SHP77 (cell line): ENCODE results near the gene ZSCAN5A.
A peak's percentile ranks its signal among the peaks of the same experiment; 100 is the strongest.
"Not testable (repeated sequence)": the region's sequence is repeated elsewhere in the genome, so short reads cannot be mapped to it uniquely, and the experiment has no call there.

Source experiments
- DNase-seq, 2 experiments: peaks; one replicate each; lab custom pipeline; 2025; lab: John Stamatoyannopoulos, UW

ZSCAN5A gene

DNA sequence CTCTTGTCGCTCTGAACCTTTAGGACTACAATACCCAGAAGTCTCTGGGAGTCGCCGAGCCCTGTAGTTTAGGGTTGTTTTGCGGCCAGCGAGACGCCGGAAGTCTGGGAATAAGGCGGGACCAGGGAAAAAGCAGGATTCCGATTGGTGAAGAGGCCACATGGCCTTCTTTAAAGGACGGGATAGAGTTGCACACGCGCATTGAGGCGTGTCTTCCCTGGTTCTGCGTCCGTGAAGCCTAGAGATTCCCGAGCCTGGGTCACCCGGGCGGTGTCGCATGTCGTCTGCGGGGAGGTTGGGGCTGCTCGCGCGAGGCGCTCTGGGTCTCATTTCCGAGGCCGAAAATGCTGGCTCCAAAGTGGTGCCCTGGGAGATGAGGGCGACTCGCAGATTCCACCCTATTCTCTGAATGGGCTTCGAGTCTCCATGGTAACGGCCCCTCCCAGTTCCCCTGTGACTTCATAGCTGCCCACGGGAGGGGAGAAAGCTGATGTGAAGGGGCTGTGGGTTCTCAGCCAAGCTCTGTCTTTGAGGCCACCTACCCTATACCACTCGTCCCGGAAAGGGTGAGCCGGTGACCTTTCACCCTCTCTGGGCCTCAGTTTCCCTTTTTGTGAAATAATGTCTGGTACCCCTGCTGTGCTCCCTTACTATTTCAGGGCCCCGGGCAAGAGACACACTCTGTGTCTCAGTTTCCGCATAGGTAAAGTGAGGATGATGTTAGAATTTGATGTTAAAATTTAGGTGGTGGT lies 614 bp upstream of the ZSCAN5A start:
- DNase-seq, result peak; percentile 93 to 95

DNA sequence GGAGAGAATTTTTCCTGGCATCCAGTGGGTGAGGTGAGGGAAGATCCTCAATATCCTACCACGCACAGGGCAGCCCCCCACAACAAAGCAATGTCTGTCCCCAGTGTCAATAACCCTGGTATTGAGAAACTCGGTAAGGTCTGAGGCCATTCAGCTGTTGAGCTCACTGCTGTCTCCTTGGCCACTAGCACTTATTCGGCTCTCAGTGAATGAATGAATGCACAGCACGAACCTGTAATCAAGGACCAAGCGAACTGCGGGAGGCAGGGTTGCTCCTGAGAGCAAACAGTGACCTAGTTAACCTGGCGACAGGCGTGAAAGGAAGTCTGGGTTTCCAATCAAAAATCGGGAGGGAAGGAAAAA lies 640 bp downstream of the ZSCAN5A start:
- peak; percentile 23 to 34 for DNase-seq

DNA sequence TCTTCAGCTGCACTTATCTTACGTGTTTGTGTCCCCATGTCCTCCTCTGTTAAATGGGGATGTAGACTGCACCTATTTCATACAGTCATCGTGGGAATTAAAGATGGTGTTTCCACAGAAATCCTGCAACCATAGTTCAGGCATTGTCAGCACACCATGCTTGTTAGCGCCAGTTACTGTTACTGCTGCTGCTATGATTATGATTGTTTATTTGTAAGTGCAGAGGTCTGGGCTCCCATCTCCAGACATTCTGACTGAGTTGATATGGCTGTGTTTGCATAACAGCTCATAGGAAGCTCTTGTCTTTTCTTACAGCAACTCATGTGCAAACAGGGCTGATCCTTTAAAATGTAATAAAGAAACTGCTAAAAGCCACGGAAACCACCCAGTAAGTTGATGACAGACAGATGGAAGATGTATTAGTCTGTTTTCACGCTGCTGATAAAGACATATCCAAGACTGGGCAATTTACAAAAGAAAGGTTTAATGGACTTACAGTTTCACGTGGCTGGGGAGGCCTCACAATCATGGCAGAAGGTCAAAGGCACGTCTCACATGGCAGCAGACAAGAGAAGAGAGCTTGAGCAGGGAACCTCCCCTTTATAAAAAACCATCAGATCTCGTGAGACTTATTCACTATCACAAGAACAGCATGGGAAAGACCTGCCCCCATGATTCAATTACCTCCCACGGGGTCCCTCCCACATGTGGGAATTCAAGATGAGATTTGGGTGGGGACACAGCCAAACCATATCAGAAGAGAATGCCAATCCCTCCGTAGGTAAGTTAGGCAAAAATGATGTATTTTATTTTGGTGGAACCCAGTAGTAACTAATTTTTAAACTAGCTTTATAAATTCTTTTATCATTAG lies 1.6 kb downstream of the ZSCAN5A start:
- no peak for DNase-seq

DNA sequence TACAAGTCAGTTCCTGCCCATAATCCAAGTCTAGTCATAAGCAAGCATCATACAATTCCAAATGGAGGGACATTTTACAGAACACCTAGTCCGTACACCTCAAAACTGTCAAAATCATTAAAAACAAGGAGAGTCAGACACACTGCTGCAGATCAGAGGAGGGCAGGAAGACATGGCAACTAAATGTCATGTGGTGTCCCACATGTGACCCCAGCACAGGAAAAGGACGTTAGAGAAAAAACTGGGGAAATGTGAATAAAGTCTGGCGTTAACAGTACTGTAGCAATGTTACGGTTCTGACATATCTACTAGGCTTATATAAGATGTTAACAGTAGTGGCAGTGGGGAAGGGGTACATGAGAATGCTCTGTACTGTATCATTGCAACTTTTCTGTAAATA lies 2.3 kb downstream of the ZSCAN5A start:
- no peak for DNase-seq

DNA sequence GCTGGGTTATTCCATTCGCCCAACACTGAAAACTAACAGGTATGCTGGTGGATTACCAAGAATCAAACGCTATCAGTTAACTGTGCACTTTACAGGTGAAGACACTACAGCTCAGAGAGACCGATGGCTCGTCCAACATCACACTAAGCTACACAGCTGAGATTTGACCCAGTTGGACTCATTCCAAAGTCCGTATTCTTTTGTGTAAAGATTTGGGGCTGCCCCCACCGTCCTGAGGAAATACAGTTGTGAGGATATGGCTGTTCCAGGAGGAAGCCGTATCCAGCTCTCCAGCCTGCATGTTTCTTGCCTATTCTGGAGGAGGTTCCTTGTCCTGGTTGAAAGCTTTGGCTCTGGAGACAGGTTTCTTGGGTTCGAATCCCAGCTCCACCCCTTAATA lies 4.2 kb downstream of the ZSCAN5A start:
- DNase-seq, result no peak

DNA sequence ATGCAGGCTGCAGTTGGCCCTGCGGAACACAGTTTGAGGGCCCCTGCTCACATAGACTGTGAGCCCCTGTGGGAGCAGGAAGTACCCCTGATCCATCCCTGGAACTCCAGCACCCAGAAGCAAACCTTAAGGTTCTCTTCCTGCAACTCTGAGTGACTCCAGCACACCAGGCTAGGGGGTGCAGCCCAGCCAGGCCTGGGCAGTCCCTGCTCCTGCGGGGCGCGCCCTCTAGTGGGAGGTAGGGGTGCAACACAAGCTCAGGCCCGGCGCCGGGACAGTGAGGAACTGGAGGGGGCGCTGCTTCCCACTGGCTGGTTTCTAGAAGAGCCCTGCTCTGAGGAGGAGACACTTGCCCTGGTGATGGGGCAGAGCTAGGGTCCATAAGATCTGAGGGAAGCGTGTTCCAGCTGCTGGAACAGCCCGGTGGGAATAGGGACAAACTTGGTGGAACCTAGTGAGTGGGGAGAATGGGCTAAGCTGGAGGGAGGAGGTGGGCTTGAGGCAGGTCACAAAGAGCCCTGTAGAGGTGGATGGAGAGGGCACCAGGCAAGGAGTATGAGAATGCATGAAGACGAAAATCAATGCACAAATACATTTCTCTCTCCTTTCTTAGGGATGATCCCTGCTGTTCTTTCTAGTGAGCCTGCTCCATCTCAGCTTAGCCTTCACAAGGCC lies 5.0 kb downstream of the ZSCAN5A start:
- peak; percentile 13 to 22 for DNase-seq

DNA sequence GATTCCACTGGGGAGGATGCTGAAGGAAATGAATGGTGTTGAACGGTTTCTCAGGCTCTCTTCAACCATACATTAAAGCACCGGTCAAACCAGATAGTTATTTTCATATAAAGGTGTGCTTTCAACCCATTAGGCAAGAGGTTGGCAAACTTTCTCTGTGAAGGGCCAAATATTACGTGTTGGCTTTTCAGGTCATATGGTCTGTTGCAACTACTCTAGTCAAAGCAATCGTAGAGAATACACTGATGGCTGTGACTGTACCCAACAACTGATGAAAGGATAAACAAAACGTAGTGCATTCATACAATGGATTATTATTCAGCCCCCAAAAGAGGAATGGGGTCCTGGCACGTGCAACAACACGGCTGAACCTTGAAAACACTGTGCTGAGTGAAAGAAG lies 5.8 kb downstream of the ZSCAN5A start:
- no peak for DNase-seq

DNA sequence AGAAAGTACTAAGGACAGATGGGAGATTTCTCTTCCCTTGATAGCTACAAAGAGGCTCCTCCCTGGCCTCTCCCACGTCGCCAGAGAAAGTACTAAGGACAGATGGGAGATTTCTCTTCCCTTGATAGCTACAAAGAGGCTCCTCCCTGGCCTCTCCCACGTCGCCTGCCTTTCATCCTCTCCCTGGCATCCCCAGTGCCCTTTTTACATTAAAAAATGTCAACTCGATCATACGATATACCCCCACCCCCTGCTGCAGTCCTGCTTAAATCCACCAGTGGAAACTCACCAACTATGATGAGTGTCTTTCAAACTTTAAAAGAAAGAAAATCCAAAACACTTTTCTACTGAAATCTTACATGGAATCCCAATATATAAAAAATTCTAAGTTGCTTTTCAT lies 7.6 kb downstream of the ZSCAN5A start:
- DNase-seq, result not testable (repeated sequence)

DNA sequence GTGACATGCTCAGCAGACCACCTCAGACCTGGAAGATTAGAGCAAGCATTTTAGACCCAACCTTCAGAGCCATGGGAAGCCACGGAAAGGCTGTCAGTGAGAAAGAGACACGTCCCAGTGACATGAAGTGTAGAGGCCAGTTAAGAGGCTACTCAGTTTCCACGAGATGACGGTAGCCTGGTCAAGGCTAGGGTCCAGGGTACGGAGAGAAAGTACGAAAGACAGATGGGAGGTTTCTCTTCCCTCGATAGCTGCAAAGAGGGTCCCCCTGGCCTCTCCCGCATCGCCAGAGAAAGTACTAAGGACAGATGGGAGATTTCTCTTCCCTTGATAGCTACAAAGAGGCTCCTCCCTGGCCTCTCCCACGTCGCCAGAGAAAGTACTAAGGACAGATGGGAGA lies 8.6 kb downstream of the ZSCAN5A start:
- DNase-seq, result no peak

DNA sequence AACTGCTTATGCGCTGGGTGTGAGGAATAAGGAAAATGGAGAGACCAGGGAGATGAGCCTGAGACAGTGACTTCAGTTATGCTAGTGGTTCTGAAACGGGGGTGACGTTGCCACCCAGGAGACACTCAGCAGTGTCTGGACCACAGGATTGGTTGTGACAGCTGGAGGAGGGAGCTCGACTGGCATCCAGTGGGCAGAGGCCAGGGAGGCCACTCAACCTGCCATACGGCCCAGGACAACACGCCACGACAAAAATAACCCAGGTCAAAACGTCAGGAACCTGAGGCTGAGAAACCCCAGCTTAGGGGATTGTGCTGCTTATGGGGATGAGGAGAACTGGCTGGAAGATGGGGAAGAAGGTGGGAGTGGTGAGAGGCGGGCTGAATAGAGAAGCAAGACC lies 10.4 kb downstream of the ZSCAN5A start:
- DNase-seq, result no peak

DNA sequence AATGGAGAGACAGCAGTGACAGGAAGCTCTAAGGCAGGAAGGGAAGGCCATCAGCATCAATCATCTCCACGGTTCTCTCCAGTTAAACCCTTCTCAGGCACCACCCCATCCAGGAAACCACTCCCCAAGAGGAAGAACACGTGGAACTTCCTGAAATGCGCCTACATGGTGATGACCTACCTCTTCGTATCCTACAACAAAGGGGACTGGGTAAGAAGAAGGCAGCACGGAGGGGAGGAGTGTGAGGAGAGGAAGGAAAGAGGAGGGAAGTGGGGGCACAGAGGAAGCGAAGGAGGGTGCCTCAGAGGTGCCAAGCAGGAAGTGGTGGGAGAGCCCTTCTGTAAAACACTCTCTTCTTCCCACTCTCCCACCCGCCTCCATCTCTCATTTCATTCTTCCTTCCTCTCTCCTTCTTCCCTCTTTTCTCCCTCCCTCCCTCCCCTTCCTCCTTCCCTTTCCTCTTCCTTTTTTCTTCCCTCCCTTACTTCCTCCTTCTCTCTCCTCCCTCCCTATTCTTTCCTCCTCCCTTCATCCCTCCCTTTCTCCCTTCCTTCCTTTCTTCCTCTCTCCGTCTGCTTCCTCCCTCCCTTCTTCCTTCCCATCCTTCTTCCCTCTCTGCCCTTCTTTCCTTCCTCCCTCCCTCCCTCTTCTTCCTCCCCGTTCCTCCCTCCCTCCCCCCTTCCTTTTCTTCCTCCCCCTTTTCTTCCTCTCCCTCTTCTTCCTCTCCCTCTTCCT lies 12.6 kb downstream of the ZSCAN5A start:
- DNase-seq, result no peak

DNA sequence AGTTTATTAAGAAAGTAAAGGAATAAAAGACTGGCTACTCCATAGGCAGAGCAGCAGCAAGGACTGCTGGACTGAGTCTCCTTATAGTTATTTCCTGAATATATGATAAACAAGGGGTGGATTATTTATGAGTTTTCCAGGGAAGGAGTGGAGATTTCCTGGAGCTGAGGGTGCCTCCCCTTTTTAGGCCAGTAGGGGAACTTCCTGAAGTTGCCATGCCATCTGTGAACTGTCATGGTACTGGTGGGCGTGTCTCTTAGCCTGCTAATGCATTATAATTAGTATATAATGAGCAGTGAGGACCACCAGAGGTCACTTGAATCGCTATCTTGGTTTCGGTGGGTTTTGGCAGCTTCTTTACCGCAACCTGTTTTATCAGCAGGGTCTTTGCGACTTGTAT lies 13.5 kb downstream of the ZSCAN5A start:
- no peak for DNase-seq

DNA sequence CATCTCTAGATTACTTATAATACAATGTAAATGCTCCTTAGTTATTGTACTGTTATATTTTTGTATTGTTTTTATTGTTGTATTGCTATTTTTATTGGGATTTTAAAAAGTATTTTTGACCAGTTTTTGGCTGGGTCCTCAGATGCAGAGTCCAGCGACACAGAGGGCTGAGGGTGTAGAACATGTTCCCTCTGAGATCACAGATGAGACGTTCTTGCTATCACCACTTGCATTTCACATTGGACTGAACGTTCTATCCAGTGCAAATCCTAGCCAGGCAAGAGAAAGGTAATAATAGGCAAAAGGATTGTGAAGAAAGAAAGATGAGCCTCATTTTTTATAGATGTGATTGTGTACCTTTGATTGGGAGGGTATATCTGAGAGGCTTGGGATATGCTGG lies 15.0 kb downstream of the ZSCAN5A start:
- no peak for DNase-seq

DNA sequence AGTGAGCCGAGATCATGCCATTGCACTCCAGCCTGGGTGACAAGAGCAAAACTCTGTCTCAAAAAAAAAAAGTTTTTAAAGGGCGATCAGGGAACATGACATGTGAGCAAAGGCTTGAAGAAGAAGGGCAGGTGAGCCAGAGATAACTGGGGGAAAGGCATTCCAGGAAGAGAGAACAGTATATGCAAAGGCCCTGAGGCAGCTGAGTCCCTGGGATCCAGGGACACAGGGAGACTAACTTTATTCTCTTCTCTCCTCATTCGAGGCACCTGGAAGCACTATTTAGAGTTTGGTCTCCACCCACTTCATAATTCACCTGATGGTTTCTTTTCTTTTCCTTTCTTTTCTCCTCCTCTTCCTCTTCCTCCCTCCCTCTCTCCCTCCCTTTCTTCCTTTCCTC lies 17.6 kb downstream of the ZSCAN5A start:
- no peak for DNase-seq

DNA sequence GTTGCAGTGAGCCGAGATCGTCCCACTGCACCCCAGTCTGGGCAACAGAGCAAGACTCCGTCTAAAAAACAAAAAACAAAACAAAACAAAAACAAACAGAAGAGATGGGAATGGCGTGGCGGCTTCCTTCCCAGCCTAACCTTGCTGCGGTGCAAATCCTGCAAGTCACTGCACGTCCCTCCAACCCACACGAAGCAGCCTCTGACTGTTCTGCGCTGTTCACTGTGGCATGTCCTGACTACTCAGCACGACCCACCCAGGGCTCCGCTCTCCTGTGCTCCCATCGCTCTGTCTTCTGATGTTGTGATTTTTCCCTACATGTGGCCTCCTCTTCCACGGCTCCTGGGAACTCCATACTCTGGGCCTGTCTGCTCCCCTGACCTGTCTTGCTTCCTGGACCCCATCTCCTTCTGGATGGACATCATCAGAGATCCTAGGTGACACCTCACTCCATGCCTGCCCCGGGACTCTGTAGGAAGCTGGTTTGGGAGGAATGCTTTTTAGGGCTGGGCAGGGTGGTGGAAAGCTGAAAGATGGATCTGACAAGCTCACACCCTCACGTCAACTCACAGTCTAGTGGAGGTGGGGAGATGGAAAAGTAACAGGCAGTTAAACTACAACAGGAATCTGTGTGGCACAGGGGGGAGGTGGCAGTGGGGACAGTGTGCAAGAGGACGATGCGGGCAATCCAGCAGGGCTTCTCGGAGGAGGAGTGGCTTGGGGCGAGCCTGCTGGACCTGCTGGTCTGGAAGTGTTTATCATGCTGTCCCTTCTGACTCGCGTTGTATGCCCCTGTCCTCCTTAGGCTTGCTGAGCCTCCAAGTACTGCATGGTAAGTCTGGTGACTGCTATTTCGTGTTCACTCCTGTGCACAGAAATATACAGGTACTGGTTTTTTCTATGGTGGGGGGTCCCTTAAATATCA lies 18.8 kb downstream of the ZSCAN5A start:
- DNase-seq, result no peak

DNA sequence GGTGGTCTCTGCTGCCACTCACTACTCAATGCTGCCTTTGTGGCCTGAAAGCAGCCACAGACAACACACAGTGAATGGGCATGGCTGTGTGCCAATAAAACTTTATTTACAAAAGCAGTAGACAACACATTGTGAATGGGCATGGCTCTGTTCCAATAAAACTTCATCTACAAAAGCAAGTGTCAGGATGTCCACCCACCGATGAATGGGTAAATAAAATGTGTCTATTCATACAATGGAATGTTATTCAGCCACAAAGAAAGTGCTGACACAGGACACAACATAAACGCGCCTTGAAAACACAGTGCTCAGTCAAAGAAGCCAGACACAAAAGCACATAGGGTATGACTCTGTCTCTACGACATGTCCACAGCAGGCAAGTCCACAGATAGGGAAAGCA lies 20.1 kb downstream of the ZSCAN5A start:
- peak; percentile 33 to 40 for DNase-seq

DNA sequence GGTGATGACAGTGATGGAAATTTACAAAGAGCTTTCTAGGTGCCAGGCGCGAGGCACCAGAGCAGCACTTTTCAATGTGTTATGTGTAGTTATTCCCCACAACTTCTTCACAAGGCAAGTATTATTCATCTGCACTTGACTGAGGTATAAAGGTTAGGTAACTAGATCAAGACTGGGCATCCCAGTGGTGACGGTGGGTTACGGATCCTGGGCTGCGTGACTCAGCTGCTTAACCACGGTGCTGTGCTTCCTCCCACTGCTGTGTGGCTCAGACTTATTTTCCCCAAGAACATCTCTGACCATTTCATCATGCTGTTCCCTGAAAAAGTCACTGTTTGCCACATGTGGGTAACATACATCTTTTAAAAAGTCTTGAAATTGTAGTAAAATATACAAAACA lies 22.8 kb downstream of the ZSCAN5A start:
- no peak for DNase-seq

DNA sequence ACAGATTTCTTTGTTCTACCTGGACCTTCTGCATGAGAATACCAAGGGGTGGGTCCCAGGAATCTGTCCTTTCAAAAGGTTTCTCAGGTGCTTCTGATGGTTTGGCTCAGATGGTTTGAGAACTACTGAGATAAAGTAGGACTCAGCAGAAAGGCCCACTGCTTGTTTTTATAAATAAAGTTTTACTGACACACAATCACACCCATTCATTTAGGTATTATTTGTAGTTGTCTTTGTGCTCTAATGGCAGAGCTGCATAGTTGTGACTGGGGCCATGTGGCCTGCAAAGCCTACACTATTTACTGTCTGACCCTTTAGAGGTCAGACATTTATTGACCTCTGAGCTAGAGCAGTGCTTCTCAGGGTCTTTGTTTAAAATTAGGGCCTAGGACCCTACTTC lies 24.5 kb downstream of the ZSCAN5A start:
- DNase-seq, result no peak

DNA sequence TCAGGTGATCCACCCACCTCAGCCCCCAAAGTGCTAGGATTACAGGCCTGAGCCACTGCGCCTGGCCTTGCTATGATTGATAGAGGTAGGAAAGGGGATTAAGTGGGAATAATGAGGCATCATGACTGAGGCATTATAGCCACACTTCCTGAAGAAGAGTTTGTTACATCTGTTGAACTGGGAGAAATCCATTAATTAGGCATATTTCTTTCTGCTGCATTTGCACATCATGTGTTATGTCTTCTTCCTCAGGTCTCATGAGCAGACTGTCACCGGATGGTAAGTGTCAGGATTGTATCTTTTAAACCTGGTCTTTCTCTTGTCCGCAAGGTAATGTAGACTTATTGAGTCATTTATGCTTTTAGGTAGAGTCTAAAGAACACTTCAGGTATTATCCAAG lies 29.9 kb downstream of the ZSCAN5A start:
- no peak for DNase-seq

DNA sequence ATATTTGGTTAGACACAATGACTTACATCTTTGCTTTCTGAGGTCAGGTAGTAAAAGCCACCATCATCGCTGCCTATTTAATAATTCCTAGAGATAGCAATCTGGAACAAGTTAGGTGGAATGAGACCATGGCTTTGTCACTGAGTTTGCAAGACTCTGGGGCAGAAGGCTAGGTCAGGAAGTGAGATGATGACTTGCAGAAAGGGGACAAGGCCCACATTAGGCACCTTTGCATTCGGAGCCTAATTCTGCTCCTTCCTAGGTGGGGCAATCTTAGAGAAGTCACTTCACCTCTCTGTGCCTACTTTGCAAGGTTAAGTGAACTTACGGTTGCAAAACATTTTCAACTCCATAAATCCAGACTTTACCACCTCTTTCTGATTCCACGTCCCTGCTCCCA lies 31.8 kb downstream of the ZSCAN5A start:
- DNase-seq, result no peak

DNA sequence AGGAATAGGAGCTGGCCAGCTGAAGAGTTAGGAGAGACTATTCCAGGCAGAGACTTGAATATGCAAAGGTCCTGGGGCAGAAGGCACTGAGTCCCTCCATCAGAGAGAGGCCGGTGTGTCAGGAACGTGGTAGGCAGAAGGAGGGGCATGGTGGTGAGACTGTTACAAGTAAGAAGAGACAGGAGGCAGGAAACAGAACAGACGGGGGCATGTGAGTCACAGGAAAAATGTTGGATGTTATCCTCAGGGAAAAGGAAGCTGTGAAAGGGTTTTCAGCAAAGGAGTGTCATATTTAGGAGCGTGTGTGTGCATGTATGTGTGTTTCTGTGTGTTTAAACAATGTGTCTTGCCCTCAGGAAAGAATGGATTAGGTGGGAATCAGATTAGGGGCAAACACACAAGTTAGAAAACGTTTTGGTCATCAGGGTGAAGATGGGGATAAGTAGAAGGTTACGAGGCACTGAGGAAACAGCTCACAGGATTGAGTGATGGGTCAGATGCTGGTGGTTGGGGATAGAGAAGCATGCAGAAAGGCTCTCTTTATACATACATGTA lies 41.0 kb downstream of the ZSCAN5A start:
- DNase-seq, result no peak
